GM21825 (cell line): ENCODE data around the gene PTPRK.

Experiments
- ATAC-seq: cut with Tn5 transposase; IDR thresholded peaks from one replicate; pipeline ENCODE4 v1.9.1; 2021; ENCODE audit warnings: mild to moderate bottlenecking, moderate library complexity; ENCODE audit not compliant: unreplicated experiment

Gene PTPRK

GRCh38 chr6:128208078-128208477 lies 312.3 kb downstream of the PTPRK start:
- no peak for ATAC-seq

GRCh38 chr6:128206610-128207426 lies 313.6 kb downstream of the PTPRK start:
- ATAC-seq, result no peak

DNA sequence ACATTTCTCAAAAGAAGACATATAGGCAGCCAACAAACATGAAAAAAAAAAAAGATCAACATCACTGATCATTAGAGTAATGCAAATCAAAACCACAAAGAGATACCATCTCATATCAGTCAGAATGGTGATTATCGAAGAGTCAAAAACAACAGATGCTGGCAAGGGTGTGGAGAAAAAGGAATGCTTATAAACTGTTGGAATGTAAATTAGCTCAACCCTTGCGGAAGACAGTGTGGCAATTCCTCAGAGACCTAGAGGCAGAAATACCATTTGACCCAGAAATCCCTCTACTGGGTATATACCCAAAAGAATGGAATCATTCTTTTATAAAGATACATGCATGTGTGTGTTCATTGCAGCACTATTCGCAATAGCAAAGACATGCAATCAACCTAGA lies 315.8 kb downstream of the PTPRK start:
- no peak for ATAC-seq

GRCh38 chr6:128202169-128202765 lies 318.1 kb downstream of the PTPRK start:
- no peak for ATAC-seq

GRCh38 chr6:128200789-128201188 lies 319.6 kb downstream of the PTPRK start:
- ATAC-seq, result no peak

GRCh38 chr6:128199461-128199860 lies 320.9 kb downstream of the PTPRK start:
- no peak for ATAC-seq

DNA sequence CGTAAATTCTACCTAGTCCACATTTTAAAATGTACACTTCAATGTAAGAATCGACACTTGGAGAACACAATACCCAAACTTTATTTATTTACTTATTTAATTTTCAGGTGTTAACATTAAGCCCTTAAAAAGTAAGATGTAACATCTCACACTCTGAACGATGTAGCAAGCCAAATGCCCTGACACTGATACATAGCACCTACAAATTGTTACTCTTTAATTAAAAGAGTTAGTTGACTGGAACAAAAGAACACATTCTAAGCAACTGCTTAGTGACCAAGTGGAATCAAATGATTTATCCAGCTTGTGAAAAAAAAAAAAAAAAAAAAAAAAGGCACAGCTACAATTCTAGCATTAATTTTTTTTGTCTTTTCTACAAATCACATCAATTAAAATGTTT lies 327.4 kb downstream of the PTPRK start:
- no peak for ATAC-seq

DNA sequence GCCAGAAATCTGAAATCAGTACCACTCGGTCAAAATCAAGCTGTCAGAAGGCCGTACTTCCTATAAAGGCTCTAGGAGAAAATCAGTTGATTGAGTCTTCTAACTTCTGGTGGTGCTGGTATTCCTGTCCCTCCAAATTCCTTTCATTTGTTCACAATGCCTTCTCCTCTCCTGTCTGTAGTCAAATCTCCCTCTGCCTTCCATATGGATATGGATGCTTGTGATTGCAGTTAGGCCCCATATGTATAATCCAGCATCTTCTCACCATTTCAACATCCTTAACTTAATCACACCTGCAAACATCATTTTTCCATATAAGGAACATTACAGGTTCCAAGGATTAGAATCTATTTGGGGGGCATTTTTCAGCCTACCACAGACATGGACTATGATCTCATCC lies 331.7 kb downstream of the PTPRK start:
- no peak for ATAC-seq

DNA sequence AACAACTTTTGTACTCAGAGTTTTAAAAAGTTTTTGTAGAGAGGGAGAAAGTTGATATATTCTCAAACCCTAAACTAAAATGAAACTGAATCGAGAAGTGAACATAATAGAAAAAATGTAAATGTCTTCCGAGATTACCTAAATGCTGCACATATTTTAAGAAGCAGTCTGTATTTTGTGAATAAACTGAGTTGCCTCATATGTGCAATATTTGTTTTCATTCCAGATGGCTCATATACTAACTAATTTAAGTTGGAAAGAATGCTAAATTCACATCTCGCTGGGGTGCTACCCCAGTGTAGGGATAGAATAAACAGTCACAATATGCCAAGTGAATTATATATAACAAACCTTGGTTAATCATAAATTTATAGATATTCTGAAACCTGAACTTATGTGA lies 333.7 kb downstream of the PTPRK start:
- ATAC-seq, result no peak

DNA sequence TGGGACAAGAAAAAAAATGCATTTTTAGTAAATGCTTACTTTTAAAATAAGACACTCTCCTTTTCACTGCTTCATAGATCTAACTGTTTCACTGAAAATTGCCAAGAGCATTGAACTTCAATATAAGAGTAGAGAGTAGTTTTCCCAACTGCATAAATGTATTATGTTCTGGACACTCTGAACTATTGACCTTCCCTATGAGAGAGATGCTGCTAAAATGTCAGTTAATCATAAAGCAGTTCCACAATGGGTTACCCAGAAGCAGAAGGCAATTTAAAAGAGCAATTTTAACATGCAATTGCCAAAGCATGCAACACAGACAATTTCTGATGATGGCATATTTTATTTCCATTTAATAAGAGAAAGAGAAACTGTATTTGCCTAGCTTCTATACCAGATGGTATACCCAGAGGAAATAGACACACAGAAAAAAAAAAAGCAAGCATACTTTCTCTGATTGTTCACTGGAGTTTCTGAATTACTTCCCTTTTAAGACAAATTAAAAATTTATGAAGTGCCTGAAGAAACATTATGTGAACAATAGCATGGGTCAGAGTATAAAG lies 340.4 kb downstream of the PTPRK start:
- no peak for ATAC-seq

DNA sequence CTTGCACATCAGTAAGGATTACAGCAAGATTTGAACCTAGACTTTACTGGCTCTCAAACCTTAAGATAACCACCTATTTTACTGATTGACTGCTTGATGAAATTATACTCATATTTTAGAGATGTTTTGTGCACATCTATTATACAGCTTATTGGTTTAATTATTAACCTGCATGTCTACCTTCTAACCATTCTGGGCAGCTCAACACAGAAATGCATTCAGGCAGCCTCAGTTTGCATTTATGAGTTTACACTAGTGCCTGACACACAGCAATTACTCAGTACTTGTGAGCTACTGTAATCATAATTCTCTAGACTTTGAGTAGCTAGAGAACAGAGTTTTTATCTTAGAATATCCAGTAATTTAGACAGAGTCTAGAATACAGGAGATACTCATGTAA lies 345.7 kb downstream of the PTPRK start:
- no peak for ATAC-seq

GRCh38 chr6:128172752-128173682 lies 347.4 kb downstream of the PTPRK start:
- no peak for ATAC-seq

DNA sequence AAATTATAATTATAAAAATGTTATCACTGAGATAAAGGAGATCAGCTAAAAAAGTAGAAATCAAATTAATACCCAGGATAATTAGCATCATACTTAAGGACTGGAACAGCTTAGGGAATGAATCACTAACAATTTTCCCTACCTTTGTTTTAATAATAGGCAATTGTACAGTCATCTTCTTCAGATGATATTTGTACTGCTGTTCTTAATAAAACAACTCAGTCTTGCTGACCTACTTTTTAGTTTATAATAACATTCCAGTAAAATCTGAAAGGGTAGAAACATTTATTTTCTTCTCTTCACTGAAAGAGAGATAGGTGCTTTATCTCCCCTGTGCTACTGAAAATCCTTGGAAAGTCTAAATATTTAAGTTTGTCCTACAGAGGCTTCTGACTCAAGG lies 348.3 kb downstream of the PTPRK start:
- ATAC-seq, result no peak

DNA sequence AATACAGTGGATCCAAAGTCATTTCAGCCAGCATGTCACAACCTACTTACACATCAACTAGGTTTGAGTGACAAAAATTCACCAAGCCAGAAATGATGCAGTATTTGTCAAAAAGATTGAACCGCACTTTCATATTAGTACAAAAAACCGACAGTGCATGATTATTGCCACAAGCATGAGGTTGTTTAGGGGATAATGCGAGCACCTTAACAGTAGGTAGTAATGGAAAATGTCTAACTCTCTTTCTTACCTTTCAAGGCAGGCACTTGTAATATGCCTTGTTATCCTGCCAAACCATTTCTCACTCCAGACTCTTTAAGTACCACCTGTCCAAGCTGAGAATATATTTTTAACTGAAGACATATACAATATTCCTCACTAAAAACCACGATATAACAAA lies 349.2 kb downstream of the PTPRK start:
- ATAC-seq, result no peak

DNA sequence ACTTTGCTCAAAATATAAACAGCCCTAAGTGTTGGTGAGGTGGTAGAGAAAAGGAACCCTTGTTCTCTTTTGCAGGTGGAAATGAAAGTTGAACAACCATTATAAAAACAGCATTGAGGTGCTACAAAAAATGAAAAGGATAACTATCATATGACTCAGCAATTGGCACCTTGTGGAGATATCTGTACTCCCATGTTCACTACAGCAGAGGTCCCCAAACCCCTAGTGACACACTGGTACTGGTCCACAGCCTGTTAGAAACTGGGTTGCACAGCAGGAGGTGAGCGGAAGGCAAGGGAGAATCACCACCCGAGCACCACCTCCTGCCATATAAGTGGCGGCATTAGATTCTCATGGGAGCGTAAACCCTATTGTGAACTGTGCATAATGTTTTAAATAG lies 352.2 kb downstream of the PTPRK start:
- ATAC-seq, result no peak

DNA sequence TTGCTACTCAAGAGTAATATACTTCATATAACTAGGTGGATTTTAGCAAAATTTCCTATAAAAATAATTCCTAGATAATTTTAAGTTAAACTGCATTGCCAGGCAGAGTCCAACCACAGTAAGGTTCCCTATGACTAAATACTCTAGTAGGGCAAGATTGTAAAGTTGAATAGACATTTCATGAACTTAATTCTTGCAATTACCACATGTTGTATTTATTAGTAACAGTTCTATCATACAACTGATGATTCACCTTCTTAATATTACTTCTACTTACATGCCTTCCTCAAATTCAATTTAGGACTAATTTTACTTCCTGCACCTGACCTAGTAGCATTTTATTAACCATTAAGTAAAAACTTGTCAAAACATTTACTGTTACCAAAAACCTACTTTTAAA lies 352.8 kb downstream of the PTPRK start:
- ATAC-seq, result no peak

DNA sequence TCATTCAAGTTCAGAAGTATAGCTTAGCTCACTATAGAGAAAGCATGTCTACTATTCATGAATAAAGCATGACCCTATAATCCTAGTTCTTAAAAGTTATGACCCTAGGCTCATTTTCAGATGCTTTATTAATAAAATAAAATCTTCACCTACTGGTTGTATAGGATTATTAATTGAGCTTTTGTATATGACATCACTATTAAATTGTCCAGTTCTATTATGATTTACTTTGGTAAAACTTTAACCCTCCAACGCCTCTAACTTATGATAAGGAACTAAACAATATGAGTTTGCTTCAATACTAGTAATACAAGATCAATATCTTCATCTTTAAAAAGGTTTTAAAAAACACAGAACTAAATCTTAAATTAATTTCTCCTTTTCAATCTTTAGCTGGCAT lies 356.1 kb downstream of the PTPRK start:
- ATAC-seq, result no peak

- no peak for ATAC-seq
Measured at GRCh38 chr6:128162423-128162822, 358.0 kb downstream of the PTPRK start.

GRCh38 chr6:128161839-128162238 lies 358.6 kb downstream of the PTPRK start:
- no peak for ATAC-seq

- no peak for ATAC-seq
Measured at GRCh38 chr6:128161263-128161662, 359.1 kb downstream of the PTPRK start.

- ATAC-seq, result no peak
Measured at GRCh38 chr6:128158496-128158895, 361.9 kb downstream of the PTPRK start.
